SK-N-SH treated with all-trans-retinoic acid at 6 μM for 48 hours (cell line): Measurements from ENCODE around the gene CALCOCO1.

Source experiments
- ATAC-seq: fragments of 200-7000 bp; cut with Tn5 transposase; 3 replicates; pipeline ENCODE4 v1.9.1; 2020; ENCODE audit warnings: mild to moderate bottlenecking, moderate library complexity
- ARNTL ChIP-seq: fragments of 450-650 bp; formaldehyde crosslinking; IDR thresholded peaks from 2 replicates; pipeline ENCODE4 v1.5.0; 2020; ENCODE audit warnings: low read depth, mild to moderate bottlenecking, moderate library complexity, borderline replicate concordance
- BACH2 ChIP-seq: fragments of 250-450 bp; sonication (Bioruptor Pico); IDR thresholded peaks from 2 replicates; pipeline ENCODE4 v1.9.0; 2021; ENCODE audit warnings: mild to moderate bottlenecking, borderline replicate concordance
- CREB5 ChIP-seq: fragments of 250-450 bp; sonication (Bioruptor Pico); IDR thresholded peaks from 2 replicates; pipeline ENCODE4 v1.5.1; 2020; ENCODE audit warnings: low read depth, mild to moderate bottlenecking, moderate library complexity
- CSDC2 ChIP-seq: fragments of 250-450 bp; sonication (Bioruptor Pico); IDR thresholded peaks from 2 replicates; pipeline ENCODE4 v1.5.0; 2020; ENCODE audit warnings: mild to moderate bottlenecking, moderate library complexity
- CSRNP3 ChIP-seq: fragments of 250-450 bp; sonication (Bioruptor Pico); IDR thresholded peaks from 2 replicates; pipeline ENCODE4 v1.5.1; 2021; ENCODE audit warnings: mild to moderate bottlenecking, moderate library complexity
- ESRRG ChIP-seq: fragments of 250-450 bp; sonication (Bioruptor Pico); IDR thresholded peaks from 2 replicates; pipeline ENCODE4 v1.6.1; 2021; ENCODE audit warnings: mild to moderate bottlenecking
- ISL1 ChIP-seq: fragments of 250-450 bp; sonication (Bioruptor Pico); IDR thresholded peaks from 2 replicates; pipeline ENCODE4 v2.1.2; 2022; ENCODE audit warnings: mild to moderate bottlenecking, moderate library complexity
- OSR1 ChIP-seq: fragments of 250-450 bp; sonication (Bioruptor Pico); IDR thresholded peaks from 2 replicates; pipeline ENCODE4 v1.8.0; 2022; ENCODE audit warnings: moderate library complexity, mild to moderate bottlenecking, inconsistent platforms
- PATZ1 ChIP-seq: fragments of 250-450 bp; sonication (Bioruptor Pico); IDR thresholded peaks from 2 replicates; pipeline ENCODE4 v1.8.0; 2020; ENCODE audit warnings: mild to moderate bottlenecking, moderate library complexity, borderline replicate concordance
- POU6F1 ChIP-seq: fragments of 250-450 bp; sonication (Bioruptor Pico); IDR thresholded peaks from 2 replicates; pipeline ENCODE4 v1.8.0; 2021; ENCODE audit warnings: low read depth, mild to moderate bottlenecking, moderate library complexity, borderline replicate concordance
- PPARA ChIP-seq: fragments of 250-450 bp; sonication (Bioruptor Pico); IDR thresholded peaks from 2 replicates; pipeline ENCODE4 v1.5.0; 2020; ENCODE audit warnings: mild to moderate bottlenecking, borderline replicate concordance
- RARB ChIP-seq: fragments of 250-450 bp; sonication (Bioruptor Pico); IDR thresholded peaks from 2 replicates; pipeline ENCODE4 v1.8.0; 2021; ENCODE audit warnings: mild to moderate bottlenecking, moderate library complexity
- SNAI2 ChIP-seq: fragments of 250-450 bp; sonication (Bioruptor Pico); IDR thresholded peaks from 2 replicates; pipeline ENCODE4 v1.5.0; 2020; ENCODE audit warnings: mild to moderate bottlenecking, moderate library complexity
- TCF4 ChIP-seq: fragments of 250-450 bp; sonication (Bioruptor Pico); IDR thresholded peaks from 2 replicates; pipeline ENCODE4 v1.8.0; 2021; ENCODE audit warnings: mild to moderate bottlenecking, moderate library complexity, borderline replicate concordance
- TOX ChIP-seq: fragments of 250-450 bp; sonication (Bioruptor Pico); IDR thresholded peaks from 2 replicates; pipeline ENCODE4 v1.8.0; 2021; ENCODE audit warnings: mild to moderate bottlenecking, moderate library complexity, borderline replicate concordance
- ZC3H10 ChIP-seq: fragments of 250-450 bp; sonication (Bioruptor Pico); IDR thresholded peaks from 2 replicates; pipeline ENCODE4 v1.5.1; 2021; ENCODE audit warnings: mild to moderate bottlenecking, moderate library complexity
- ZFP3 ChIP-seq: fragments of 250-450 bp; sonication (Bioruptor Pico); IDR thresholded peaks from 2 replicates; pipeline ENCODE4 v1.5.0; 2020; ENCODE audit warnings: mild to moderate bottlenecking, moderate library complexity
- ZFP30 ChIP-seq: fragments of 450-650 bp; formaldehyde crosslinking; IDR thresholded peaks from 2 replicates; pipeline ENCODE4 v1.5.0; 2022; ENCODE audit warnings: mild to moderate bottlenecking, moderate library complexity
- ZNF565 ChIP-seq: fragments of 450-650 bp; formaldehyde crosslinking; conservative IDR thresholded peaks from 2 replicates; pipeline ENCODE4 v1.5.0; 2020; ENCODE audit warnings: low read depth, mild to moderate bottlenecking, moderate library complexity
- ZNF8 ChIP-seq: fragments of 450-650 bp; formaldehyde crosslinking; IDR thresholded peaks from 2 replicates; pipeline ENCODE4 v1.5.0; 2020; ENCODE audit warnings: mild to moderate bottlenecking, moderate library complexity
- TF ChIP-seq, protein P1 (sequence below): fragments of 250-450 bp; sonication (Bioruptor Pico); IDR thresholded peaks from 2 replicates; pipeline ENCODE4 v1.5.0; 2020; ENCODE audit warnings: mild to moderate bottlenecking, moderate library complexity

Gene CALCOCO1

GRCh38 chr12:53726341-53726740 is 911 bp downstream of the CALCOCO1 start:
- ATAC-seq = no peak
- no peak for TF ChIP-seq ZFP30 (CRISPR knock-in tag)
- no peak for TF ChIP-seq SNAI2 (CRISPR knock-in tag)
- TF ChIP-seq TOX (CRISPR knock-in tag) = no peak
- no peak for TF ChIP-seq CREB5 (CRISPR knock-in tag)
- no peak for TF ChIP-seq ARNTL (CRISPR knock-in tag)
- no peak for TF ChIP-seq TCF4 (CRISPR knock-in tag)
- no peak for TF ChIP-seq CSDC2
- TF ChIP-seq, protein P1, sequence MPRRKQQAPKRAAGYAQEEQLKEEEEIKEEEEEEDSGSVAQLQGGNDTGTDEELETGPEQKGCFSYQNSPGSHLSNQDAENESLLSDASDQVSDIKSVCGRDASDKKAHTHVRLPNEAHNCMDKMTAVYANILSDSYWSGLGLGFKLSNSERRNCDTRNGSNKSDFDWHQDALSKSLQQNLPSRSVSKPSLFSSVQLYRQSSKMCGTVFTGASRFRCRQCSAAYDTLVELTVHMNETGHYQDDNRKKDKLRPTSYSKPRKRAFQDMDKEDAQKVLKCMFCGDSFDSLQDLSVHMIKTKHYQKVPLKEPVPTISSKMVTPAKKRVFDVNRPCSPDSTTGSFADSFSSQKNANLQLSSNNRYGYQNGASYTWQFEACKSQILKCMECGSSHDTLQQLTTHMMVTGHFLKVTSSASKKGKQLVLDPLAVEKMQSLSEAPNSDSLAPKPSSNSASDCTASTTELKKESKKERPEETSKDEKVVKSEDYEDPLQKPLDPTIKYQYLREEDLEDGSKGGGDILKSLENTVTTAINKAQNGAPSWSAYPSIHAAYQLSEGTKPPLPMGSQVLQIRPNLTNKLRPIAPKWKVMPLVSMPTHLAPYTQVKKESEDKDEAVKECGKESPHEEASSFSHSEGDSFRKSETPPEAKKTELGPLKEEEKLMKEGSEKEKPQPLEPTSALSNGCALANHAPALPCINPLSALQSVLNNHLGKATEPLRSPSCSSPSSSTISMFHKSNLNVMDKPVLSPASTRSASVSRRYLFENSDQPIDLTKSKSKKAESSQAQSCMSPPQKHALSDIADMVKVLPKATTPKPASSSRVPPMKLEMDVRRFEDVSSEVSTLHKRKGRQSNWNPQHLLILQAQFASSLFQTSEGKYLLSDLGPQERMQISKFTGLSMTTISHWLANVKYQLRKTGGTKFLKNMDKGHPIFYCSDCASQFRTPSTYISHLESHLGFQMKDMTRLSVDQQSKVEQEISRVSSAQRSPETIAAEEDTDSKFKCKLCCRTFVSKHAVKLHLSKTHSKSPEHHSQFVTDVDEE (CRISPR knock-in tag) = no peak
- TF ChIP-seq ZNF8 (CRISPR knock-in tag) = no peak
- TF ChIP-seq ZFP3 (CRISPR knock-in tag) = no peak
- TF ChIP-seq, all 23 proteins: peak for 0

GRCh38 chr12:53725824-53726223 is 1.4 kb downstream of the CALCOCO1 start:
- TF ChIP-seq BACH2 (CRISPR knock-in tag) (no peak), TCF4 (CRISPR knock-in tag) (no peak), ZNF565 (CRISPR knock-in tag) (no peak), OSR1 (CRISPR knock-in tag) (no peak), ZC3H10 (no peak), SNAI2 (CRISPR knock-in tag) (no peak), RARB (CRISPR knock-in tag) (no peak), CSRNP3 (CRISPR knock-in tag) (no peak), POU6F1 (CRISPR knock-in tag) (no peak)
- no peak for ATAC-seq

DNA sequence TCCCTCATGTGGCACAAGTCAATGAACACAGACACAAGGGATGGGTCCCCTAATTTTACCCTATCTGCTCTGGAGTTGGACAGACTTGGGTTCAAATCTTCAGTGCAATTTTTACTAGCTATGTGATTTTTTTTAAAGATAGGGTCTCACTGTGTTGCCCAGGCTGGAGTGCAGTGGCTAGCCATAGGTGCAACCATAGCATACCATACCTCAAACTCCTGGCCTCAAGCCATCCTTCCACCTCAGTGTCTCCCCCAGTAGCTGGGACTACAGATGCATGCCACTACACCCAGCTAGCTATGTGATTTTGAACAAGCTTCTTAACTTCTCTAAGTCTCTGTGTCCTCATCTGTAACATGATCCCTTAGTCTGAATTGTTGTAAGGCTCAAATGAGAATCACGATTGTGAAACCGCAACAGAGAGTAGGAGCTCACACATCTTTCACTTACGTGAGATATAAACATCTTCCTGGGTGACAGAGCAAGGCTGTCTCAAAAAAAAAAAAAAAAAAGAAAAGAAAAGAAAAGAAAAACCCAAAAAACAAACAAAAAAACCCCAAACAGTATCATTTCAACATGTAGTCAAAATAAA is 4.7 kb downstream of the CALCOCO1 start:
- ATAC-seq = no peak
- no peak for TF ChIP-seq ZFP3 (CRISPR knock-in tag)
- TF ChIP-seq ISL1 (CRISPR knock-in tag) = no peak
- TF ChIP-seq RARB (CRISPR knock-in tag) = no peak
- no peak for TF ChIP-seq CREB5 (CRISPR knock-in tag)
- TF ChIP-seq ZNF565 (CRISPR knock-in tag) = no peak
- no peak for TF ChIP-seq PATZ1 (CRISPR knock-in tag)
- no peak for TF ChIP-seq SNAI2 (CRISPR knock-in tag)
- no peak for TF ChIP-seq ZFP30 (CRISPR knock-in tag)
- TF ChIP-seq ESRRG = no peak
- no peak for TF ChIP-seq POU6F1 (CRISPR knock-in tag)
- TF ChIP-seq PPARA (CRISPR knock-in tag) = no peak
- no peak for TF ChIP-seq ZC3H10
- no peak for TF ChIP-seq CSRNP3 (CRISPR knock-in tag)
- no peak for TF ChIP-seq OSR1 (CRISPR knock-in tag)
- no peak for TF ChIP-seq ZNF8 (CRISPR knock-in tag)
